ENCODE measurements around the gene PISD. TPM values are rescaled to one million over a fixed set of nuclear protein-coding genes. Genes with fewer than 3 reads are reported as not detected.

Gene PISD
- total RNA-seq, 1 experiment from 2014 or later = 31.6 TPM

DNA sequence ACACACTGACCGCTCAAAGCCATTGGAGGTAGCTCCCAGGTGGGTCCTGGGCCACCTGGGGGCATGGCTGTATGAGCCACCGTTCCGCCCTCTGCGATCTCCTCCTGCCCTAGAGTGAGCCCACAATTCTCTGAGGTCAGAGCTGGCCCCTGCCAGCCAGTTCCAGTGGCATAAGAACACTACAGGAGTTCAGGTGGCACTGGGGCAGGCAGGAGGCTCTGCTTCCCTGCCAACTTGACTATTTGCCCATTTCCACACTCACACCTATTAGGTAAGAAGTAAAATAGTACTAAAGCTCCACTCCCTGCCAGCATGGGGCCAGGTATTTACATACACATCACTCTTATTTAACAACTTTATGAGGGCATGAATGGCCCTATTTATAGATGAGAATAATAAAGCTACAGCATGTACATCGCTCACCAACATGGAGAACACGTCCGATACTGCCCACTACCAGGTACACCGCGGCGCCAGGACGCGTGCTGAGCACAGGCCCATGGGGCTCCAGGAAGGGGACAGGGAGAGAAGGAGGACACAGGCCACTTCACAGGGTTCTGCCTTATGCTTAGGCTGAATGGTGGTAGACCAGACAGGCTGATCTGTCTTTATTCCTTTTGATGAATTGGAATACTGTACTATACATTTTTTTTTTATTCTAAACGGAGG is 26.2 kb downstream of the PISD start:
- Histone ChIP-seq H3K27me3 (ENCODE audit: low read length) (no peaks in the 10 kb centered on the region), H3K4me3 (ENCODE audit: low read length) (no peak overlapping the region), H3K79me2 (ENCODE audit: low read length) (peaks cover 75% of the 10 kb centered on the region), H3K36me3 (ENCODE audit: insufficient read depth, low read length) (no peaks in the 10 kb centered on the region), H4K20me1 (ENCODE audit: insufficient read depth, low read depth, low read length) (peaks cover 9% of the 10 kb centered on the region; the same call in 1 of the 2 replicates), H2AFZ (ENCODE audit: low read length) (no peak overlapping the region), H3K9ac (ENCODE audit: low read length) (no peak overlapping the region), H3K4me1 (ENCODE audit: low read length) (peaks cover 73% of the 10 kb centered on the region), H3K9me2 (replicated peaks; ENCODE audit: insufficient read depth, low read length) (no peaks in the 10 kb centered on the region), H3K9me3 (ENCODE audit: low read length) (no peaks in the 10 kb centered on the region), H3K4me2 (ENCODE audit: low read depth, low read length, poor library complexity, severe bottlenecking) (no peak overlapping the region), H3K27ac (ENCODE audit: low read length) (no peak overlapping the region)
- DNase-seq = no peak

DNA sequence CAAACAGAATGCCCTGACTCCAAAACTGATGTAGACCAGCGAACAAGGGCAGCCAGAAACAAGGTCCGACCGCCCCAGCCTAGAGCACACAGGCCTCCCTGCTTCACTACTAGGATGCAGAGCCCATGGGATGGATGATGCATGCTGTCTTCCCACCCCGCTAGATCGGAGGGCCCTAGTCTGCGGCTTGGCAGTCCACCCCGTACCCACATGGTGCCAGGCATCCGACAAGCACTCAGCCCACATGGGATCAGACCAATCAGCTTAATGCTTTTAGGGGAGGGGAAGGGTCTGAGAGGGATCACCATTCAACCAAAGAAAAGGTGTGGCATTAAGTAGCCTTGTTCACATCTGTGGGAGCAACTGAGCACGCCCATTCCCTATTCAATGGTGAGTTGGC is 30.6 kb downstream of the PISD start:
- Histone ChIP-seq H3K4me3 (ENCODE audit: low read length) (peak overlapping the region; percentile 92), H3K9ac (ENCODE audit: low read length) (peak overlapping the region; percentile 81), H3K4me2 (ENCODE audit: low read depth, low read length, poor library complexity, severe bottlenecking) (peak overlapping the region; percentile 84)

DNA sequence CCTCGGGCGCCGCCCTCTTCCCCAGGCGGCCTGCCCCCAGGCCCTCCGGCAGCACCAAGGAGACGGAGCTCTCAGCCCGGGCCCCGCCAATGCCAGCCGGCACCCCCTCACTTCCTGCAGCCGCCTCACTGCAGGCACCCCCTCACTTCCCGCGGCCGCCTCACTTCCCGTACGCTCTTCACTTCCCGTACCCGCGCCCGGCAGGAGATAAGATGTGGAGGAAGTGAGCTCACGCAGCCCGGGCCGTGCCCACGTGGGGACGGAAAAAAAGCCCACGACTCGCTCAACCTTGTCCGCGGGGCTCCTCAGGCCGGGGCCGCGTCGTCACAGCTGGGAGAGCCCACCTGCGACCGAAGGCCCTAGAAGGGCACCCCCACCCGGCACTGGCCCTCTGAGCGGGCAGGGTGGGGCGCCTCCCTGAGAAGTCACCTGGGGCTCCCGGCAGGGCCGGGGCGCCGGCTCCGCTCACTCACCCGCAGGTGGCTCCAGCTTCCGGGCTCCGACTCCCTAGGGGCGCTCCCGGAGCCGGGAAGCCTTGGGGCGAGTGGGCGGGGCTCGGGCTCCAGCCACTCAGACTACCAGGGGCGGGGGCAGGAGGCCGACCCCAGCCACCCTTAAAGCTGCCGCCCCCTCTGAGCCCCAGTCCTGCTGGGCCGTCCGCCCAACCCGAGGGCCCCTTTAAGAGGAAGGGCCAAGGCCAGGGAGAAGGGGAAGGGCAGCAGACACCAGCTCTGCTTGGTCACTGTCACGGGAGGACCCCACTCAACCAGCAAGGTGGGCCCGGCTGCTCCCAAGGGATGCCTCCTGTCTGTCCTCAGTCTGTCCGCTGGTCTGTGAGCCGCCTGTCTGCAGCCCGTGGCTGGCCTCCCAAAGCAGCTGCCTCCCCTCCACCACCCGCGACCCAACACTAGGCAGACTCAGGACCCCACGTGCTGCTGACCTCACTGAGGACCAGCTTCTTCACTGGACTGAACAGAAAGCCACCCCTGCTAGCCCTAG is 31.4 kb downstream of the PISD start:
- no peaks in the 10 kb centered on the region for H3K27me3 ChIP-seq (ENCODE audit: low read length)
- peak; percentile 96 for DNase-seq
- H4K20me1 ChIP-seq (ENCODE audit: insufficient read depth, low read depth, low read length) = peaks cover 34% of the 10 kb centered on the region
- no peaks in the 10 kb centered on the region for H3K9me2 ChIP-seq (replicated peaks; ENCODE audit: insufficient read depth, low read length)
- H2AFZ ChIP-seq (ENCODE audit: low read length) = no peak overlapping the region
- H3K9me3 ChIP-seq (ENCODE audit: low read length) = no peaks in the 10 kb centered on the region
- peaks cover 43% of the 10 kb centered on the region for H3K4me1 ChIP-seq (ENCODE audit: low read length)
- no peaks in the 10 kb centered on the region for H3K36me3 ChIP-seq (ENCODE audit: insufficient read depth, low read length)
- H3K9ac ChIP-seq (ENCODE audit: low read length) = peak overlapping the region; percentile 81
- peak overlapping the region; percentile 92 for H3K4me3 ChIP-seq (ENCODE audit: low read length)
- peaks cover 84% of the 10 kb centered on the region for H3K79me2 ChIP-seq (ENCODE audit: low read length)
- peak overlapping the region; percentile 84 for H3K4me2 ChIP-seq (ENCODE audit: low read depth, low read length, poor library complexity, severe bottlenecking)
- peak overlapping the region; percentile 86 for H3K27ac ChIP-seq (ENCODE audit: low read length)

More for the DNA sequence above, 30.6 kb downstream of the PISD start:
- Histone ChIP-seq H3K36me3 (ENCODE audit: insufficient read depth, low read length) (no peaks in the 10 kb centered on the region), H3K27me3 (ENCODE audit: low read length) (no peaks in the 10 kb centered on the region), H2AFZ (ENCODE audit: low read length) (no peak overlapping the region), H3K9me3 (ENCODE audit: low read length) (no peaks in the 10 kb centered on the region), H3K9me2 (replicated peaks; ENCODE audit: insufficient read depth, low read length) (no peaks in the 10 kb centered on the region), H3K27ac (ENCODE audit: low read length) (peak overlapping the region; percentile 86), H3K4me1 (ENCODE audit: low read length) (peaks cover 49% of the 10 kb centered on the region), H3K79me2 (ENCODE audit: low read length) (peaks cover 87% of the 10 kb centered on the region), H4K20me1 (ENCODE audit: insufficient read depth, low read depth, low read length) (peaks cover 32% of the 10 kb centered on the region)
- peak; percentile 44 for DNase-seq

DNA sequence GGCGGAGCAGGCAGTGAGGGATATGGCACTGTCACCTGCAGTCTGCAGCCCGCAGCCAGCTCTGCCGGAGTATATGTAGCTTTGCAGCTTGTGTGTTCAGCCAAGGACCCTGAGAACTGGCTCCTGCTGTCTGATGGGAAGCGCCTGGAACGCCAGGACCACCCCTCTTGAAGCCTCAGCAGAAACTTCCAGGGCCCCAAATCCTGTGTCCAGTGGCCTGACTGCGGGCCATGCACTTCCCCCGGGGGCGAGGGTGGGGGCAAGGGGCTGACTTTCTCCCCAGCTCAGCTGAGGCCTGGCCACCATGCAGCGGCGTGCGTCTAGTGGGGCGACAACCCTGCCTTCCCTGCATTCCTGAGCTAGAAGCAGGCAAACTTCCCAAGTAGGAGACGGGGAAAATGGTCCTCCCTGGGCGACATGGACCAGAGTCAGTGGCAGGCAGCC is 32.3 kb downstream of the PISD start:
- H3K27me3 ChIP-seq (ENCODE audit: low read length) = no peaks in the 10 kb centered on the region
- H3K79me2 ChIP-seq (ENCODE audit: low read length) = peaks cover 81% of the 10 kb centered on the region
- H3K9me2 ChIP-seq (replicated peaks; ENCODE audit: insufficient read depth, low read length) = no peaks in the 10 kb centered on the region
- no peaks in the 10 kb centered on the region for H3K9me3 ChIP-seq (ENCODE audit: low read length)
- peaks cover 41% of the 10 kb centered on the region for H4K20me1 ChIP-seq (ENCODE audit: insufficient read depth, low read depth, low read length)
- H3K27ac ChIP-seq (ENCODE audit: low read length) = peak overlapping the region; percentile 86
- H3K36me3 ChIP-seq (ENCODE audit: insufficient read depth, low read length) = no peaks in the 10 kb centered on the region
- H3K4me2 ChIP-seq (ENCODE audit: low read depth, low read length, poor library complexity, severe bottlenecking) = peak overlapping the region; percentile 84
- H3K4me1 ChIP-seq (ENCODE audit: low read length) = peaks cover 42% of the 10 kb centered on the region
- H3K9ac ChIP-seq (ENCODE audit: low read length) = peak overlapping the region; percentile 81
- H2AFZ ChIP-seq (ENCODE audit: low read length) = no peak overlapping the region
- DNase-seq = no peak
- peak overlapping the region; percentile 92 for H3K4me3 ChIP-seq (ENCODE audit: low read length)

DNA sequence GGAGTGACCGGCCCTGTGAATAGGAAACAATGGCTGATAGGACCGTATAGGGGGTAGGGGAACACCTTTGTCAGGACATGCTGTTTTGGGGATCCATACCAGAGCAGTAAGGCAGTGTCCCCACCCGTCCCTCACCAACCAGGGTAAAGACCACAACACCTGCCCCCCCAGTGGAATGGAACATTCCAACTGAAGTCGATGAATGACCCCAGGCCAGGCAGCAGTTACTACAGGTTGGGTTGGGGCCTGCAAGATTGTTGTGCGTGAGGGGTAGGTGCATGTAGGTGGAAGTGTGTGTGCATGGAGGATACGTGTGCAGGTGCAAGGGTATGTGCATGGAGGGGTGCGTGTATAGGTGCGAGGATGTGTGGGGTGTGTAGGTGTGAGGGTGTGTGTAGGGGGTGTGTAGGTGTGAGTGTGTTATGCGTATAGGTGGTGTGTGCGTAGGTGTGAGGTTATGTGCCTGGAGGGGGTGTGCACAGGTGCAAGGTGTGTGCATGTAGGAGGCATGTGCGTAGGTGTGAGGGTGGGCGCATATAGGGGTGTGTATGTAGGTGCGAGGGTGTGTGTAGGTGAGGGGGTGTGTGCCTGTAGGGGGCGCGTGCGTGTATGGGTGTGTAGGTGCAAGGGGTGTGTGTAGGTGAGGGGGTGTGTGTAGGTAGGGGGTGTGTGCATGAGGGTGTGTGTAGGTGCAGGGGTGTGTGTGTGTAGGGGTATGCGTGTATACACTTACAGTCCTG is 32.9 kb downstream of the PISD start:
- Histone ChIP-seq H2AFZ (ENCODE audit: low read length) (no peak overlapping the region), H3K79me2 (ENCODE audit: low read length) (peaks cover 83% of the 10 kb centered on the region), H4K20me1 (ENCODE audit: insufficient read depth, low read depth, low read length) (peaks cover 44% of the 10 kb centered on the region), H3K4me1 (ENCODE audit: low read length) (peaks cover 39% of the 10 kb centered on the region), H3K4me3 (ENCODE audit: low read length) (0 out of 2 replicates have a peak overlapping the region, but pooled peaks have one; percentile 92), H3K9me2 (replicated peaks; ENCODE audit: insufficient read depth, low read length) (no peaks in the 10 kb centered on the region), H3K9me3 (ENCODE audit: low read length) (no peaks in the 10 kb centered on the region), H3K27me3 (ENCODE audit: low read length) (no peaks in the 10 kb centered on the region), H3K36me3 (ENCODE audit: insufficient read depth, low read length) (no peaks in the 10 kb centered on the region), H3K27ac (ENCODE audit: low read length) (no peak overlapping the region), H3K9ac (ENCODE audit: low read length) (peak overlapping the region; percentile 81), H3K4me2 (ENCODE audit: low read depth, low read length, poor library complexity, severe bottlenecking) (peak overlapping the region; percentile 84)
- no peak for DNase-seq

DNA sequence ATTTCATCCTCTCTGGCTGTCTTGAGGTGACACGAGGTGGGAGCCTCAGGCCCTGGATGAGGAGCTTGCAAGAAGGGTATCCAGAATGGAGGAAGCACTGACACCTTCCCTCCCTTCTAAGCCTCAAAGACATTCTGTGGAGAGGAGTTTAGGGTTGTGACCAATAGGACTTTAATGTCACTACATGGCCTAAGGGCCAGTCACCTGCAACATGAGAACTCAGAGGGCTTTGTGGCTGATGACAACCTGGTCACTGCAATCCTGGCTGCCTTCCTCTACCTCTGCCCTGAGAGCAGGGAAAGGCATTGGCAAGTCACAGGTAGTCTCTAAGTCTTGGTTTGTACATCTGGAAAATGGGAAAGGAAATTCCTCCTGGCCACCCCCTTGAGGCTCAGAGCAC is 33.7 kb downstream of the PISD start:
- H3K27me3 ChIP-seq (ENCODE audit: low read length) = no peaks in the 10 kb centered on the region
- no peak overlapping the region for H2AFZ ChIP-seq (ENCODE audit: low read length)
- H3K27ac ChIP-seq (ENCODE audit: low read length) = no peak overlapping the region
- DNase-seq = no peak
- H4K20me1 ChIP-seq (ENCODE audit: insufficient read depth, low read depth, low read length) = peaks cover 52% of the 10 kb centered on the region
- H3K4me3 ChIP-seq (ENCODE audit: low read length) = no peak overlapping the region
- H3K79me2 ChIP-seq (ENCODE audit: low read length) = peaks cover 78% of the 10 kb centered on the region
- no peak overlapping the region for H3K9ac ChIP-seq (ENCODE audit: low read length)
- no peaks in the 10 kb centered on the region for H3K9me2 ChIP-seq (replicated peaks; ENCODE audit: insufficient read depth, low read length)
- no peak overlapping the region for H3K4me2 ChIP-seq (ENCODE audit: low read depth, low read length, poor library complexity, severe bottlenecking)
- peaks cover 34% of the 10 kb centered on the region for H3K4me1 ChIP-seq (ENCODE audit: low read length)
- no peaks in the 10 kb centered on the region for H3K36me3 ChIP-seq (ENCODE audit: insufficient read depth, low read length)
- no peaks in the 10 kb centered on the region for H3K9me3 ChIP-seq (ENCODE audit: low read length)

DNA sequence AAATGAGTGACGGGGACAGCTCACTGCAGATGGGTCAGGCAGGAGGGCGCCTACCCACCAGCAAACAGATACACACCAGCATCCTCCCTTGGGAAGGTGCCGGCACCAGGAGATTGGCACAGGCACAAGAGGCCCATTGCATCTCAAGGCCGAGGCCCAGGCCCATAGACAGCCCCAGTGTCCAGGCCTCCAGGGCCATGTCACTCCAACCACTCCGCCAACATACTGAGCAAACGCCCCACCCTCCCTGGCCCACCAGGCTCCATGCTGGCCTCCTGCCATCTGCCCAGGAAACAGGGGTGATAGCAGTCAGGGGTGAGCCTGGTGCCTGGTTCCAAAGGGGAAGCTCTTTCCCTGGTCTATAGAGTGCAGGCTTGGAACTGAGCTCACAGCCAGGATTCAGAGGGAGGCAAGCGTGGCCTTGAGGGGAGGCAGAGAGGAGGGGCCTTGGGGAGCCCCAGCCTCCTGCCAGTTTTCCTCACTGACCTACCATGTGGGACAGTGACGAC is 34.7 kb downstream of the PISD start:
- Histone ChIP-seq H3K9me2 (replicated peaks; ENCODE audit: insufficient read depth, low read length) (no peaks in the 10 kb centered on the region), H3K27ac (ENCODE audit: low read length) (no peak overlapping the region), H3K4me3 (ENCODE audit: low read length) (no peak overlapping the region), H3K4me1 (ENCODE audit: low read length) (peaks cover 26% of the 10 kb centered on the region), H2AFZ (ENCODE audit: low read length) (no peak overlapping the region), H3K9ac (ENCODE audit: low read length) (no peak overlapping the region), H3K27me3 (ENCODE audit: low read length) (no peaks in the 10 kb centered on the region), H3K4me2 (ENCODE audit: low read depth, low read length, poor library complexity, severe bottlenecking) (no peak overlapping the region), H3K79me2 (ENCODE audit: low read length) (peaks cover 71% of the 10 kb centered on the region), H4K20me1 (ENCODE audit: insufficient read depth, low read depth, low read length) (peaks cover 58% of the 10 kb centered on the region), H3K36me3 (ENCODE audit: insufficient read depth, low read length) (no peaks in the 10 kb centered on the region), H3K9me3 (ENCODE audit: low read length) (no peaks in the 10 kb centered on the region)
- DNase-seq = no peak

Measured in Karpas-422 (cell line).